Endothelial cell of umbilical vein (primary cell): Measurements from ENCODE around the gene IFNG-AS1. TPM values are rescaled to one million over a fixed set of nuclear protein-coding genes. Genes with fewer than 3 reads are reported as not detected.

Source experiments
- BruUV-seq: library from RNA; stranded (reverse); fragments of 400-500 nt; replicated peaks from 2 replicates; lab custom pipeline; 2021; lab: Mats Ljungman, UMichigan
- CTCF ChIA-PET: fragments of 300-600, 350-600 bp; sonication (Branson Sonifier 250); formaldehyde crosslinking; loops from one replicate; lab custom pipeline; 2021; ENCODE audit warnings: antibody characterized with exemption, inconsistent platforms; lab: Charles Lee
- POLR2A ChIA-PET: fragments of 300-600, 350-600 bp; sonication (Branson Sonifier 250); formaldehyde crosslinking; loops from one replicate; lab custom pipeline; 2021; ENCODE audit warnings: antibody characterized with exemption, inconsistent platforms; lab: Charles Lee
- DNase-seq: peaks from one replicate; pipeline ENCODE4 v3.0.0-alpha.2; 2011; ENCODE audit warnings: low read depth, low spot score
- FAIRE-seq: peaks from 2 replicates; lab custom pipeline; 2011; peaks lifted over from hg19 to GRCh38; lab: Jason Lieb, UNC
- H2AFZ ChIP-seq: 2 replicates; pipeline ENCODE4 v1.6.0; 2012; ENCODE audit warnings: low read depth, low read length, control low read depth, inconsistent platforms
- H3K27ac ChIP-seq: 2 replicates; pipeline ENCODE4 v1.5.1; 2011; ENCODE audit warnings: low read depth, mild to moderate bottlenecking, control low read depth, low read length, moderate library complexity; ENCODE audit not compliant: insufficient read depth
- H3K27me3 ChIP-seq, 2 experiments: 2 replicates each; pipeline versions ENCODE4 v1.6.0 to v1.6.1; 2011; ENCODE audit warnings: low read length in 2 of 2, mixed read lengths in 1 of 2; ENCODE audit not compliant: control insufficient read depth in 2 of 2, insufficient read depth in 2 of 2
- H3K36me3 ChIP-seq, 2 experiments: 2 replicates in 1 of 2; 3 replicates in 1 of 2; pipeline ENCODE4 v1.5.1; 2011; ENCODE audit warnings: low read length in 2 of 2, mild to moderate bottlenecking in 1 of 2, moderate library complexity in 1 of 2; ENCODE audit not compliant: control insufficient read depth in 2 of 2, insufficient read depth in 2 of 2; ENCODE audit errors: extremely low read depth in 1 of 2
- H3K4me1 ChIP-seq: 3 replicates; pipeline ENCODE4 v1.5.1; 2011; ENCODE audit warnings: mild to moderate bottlenecking, low read length; ENCODE audit not compliant: control insufficient read depth, insufficient read depth; ENCODE audit errors: extremely low read depth
- H3K4me2 ChIP-seq: 2 replicates; pipeline ENCODE4 v1.6.1; 2011; ENCODE audit warnings: low read length, control low read depth, mixed read lengths; ENCODE audit not compliant: insufficient read depth
- H3K4me3 ChIP-seq, 3 experiments: fragments of 200-600 bp in 1 of 3; sonication (generic), shearing (Covaris generic) in 1 of 3; replicated peaks in 1 of 3; 2 replicates each; pipeline ENCODE4 v1.5.1; 2011 to 2016; ENCODE audit warnings: control low read depth in 3 of 3, low read length in 3 of 3, mild to moderate bottlenecking in 2 of 3, inconsistent platforms in 1 of 3, low read depth in 1 of 3, moderate library complexity in 1 of 3; ENCODE audit not compliant: insufficient read depth in 1 of 3
- H3K79me2 ChIP-seq: 2 replicates; pipeline ENCODE4 v1.6.0; 2012; ENCODE audit warnings: low read length, inconsistent platforms; ENCODE audit not compliant: control insufficient read depth, insufficient read depth
- H3K9ac ChIP-seq: replicated peaks from 2 replicates; pipeline ENCODE3; 2011; ENCODE audit warnings: low read length, control low read depth; ENCODE audit not compliant: insufficient read depth; ENCODE audit errors: extremely low read depth
- H3K9me1 ChIP-seq: replicated peaks from 3 replicates; pipeline ENCODE4 v1.6.0; 2011; ENCODE audit warnings: mild to moderate bottlenecking, low read length; ENCODE audit not compliant: control insufficient read depth, insufficient read depth; ENCODE audit errors: extremely low read depth
- H3K9me3 ChIP-seq: replicated peaks from 2 replicates; pipeline ENCODE4 v1.5.1; 2012; ENCODE audit warnings: low read length, inconsistent platforms; ENCODE audit not compliant: control insufficient read depth, insufficient read depth
- H4K20me1 ChIP-seq: replicated peaks from 2 replicates; pipeline ENCODE3; 2011; ENCODE audit warnings: mild to moderate bottlenecking, low read length; ENCODE audit not compliant: control insufficient read depth, insufficient read depth; ENCODE audit errors: extremely low read depth
- EZH2 ChIP-seq: IDR thresholded peaks from 2 replicates; pipeline ENCODE4 v1.6.1; 2012; ENCODE audit warnings: borderline replicate concordance, low read depth, mild to moderate bottlenecking, moderate library complexity, low read length, inconsistent platforms; ENCODE audit not compliant: severe bottlenecking
- FOS ChIP-seq: IDR thresholded peaks from 2 replicates; pipeline ENCODE4 v1.6.1; 2011; ENCODE audit warnings: mild to moderate bottlenecking, low read length, moderate library complexity, borderline replicate concordance; ENCODE audit not compliant: insufficient read depth
- GATA2 ChIP-seq: IDR thresholded peaks from 2 replicates; pipeline ENCODE4 v1.7.0; 2011; ENCODE audit warnings: low read depth, mild to moderate bottlenecking, moderate library complexity, mixed read lengths, low read length; ENCODE audit not compliant: insufficient read length, insufficient read depth
- JUN ChIP-seq: IDR thresholded peaks from 2 replicates; pipeline ENCODE4 v1.6.1; 2011; ENCODE audit warnings: borderline replicate concordance, low read depth; ENCODE audit not compliant: insufficient read length, insufficient read depth
- MAX ChIP-seq: IDR thresholded peaks from 2 replicates; pipeline ENCODE4 v1.6.1; 2011; ENCODE audit not compliant: insufficient read depth, insufficient read length
- MYC ChIP-seq: IDR thresholded peaks from one replicate; pipeline ENCODE4 v1.6.1; 2011; ENCODE audit warnings: mild to moderate bottlenecking, low read depth, low read length
- POLR2A ChIP-seq: IDR thresholded peaks from 2 replicates; pipeline ENCODE4 v1.6.1; 2012; ENCODE audit warnings: low read depth, mild to moderate bottlenecking, control low read depth, low read length
- POLR2AphosphoS5 ChIP-seq: IDR thresholded peaks from 2 replicates; pipeline ENCODE4 v1.6.1; 2012; ENCODE audit warnings: low read depth, mild to moderate bottlenecking, control low read depth, low read length, moderate library complexity; ENCODE audit not compliant: insufficient read depth
- dilution Hi-C: fragments of 300-500 bp; cut with MboI; formaldehyde crosslinking; loops from one replicate; pipeline ENCODE4 v1.15.0; 2019; ENCODE audit warnings: low sequenced_read_pairs; ENCODE audit not compliant: extremely low pct_ligation_motif_present
- intact Hi-C: fragments of 100-400 bp; cut with micrococcal nuclease; formaldehyde crosslinking; loops from one replicate; pipeline ENCODE4 v1.10.0; 2022
- polyA plus RNA-seq, 4 experiments: library from polyadenylated mRNA; depleted of rRNA in 3 of 4; stranded (reverse) in 3 of 4; unstranded in 1 of 4; fragments of >200 nt; gene quantifications; 2 replicates each; pipeline versions ENCODE4 v1.2.1 to v1.2.3, GENCODE V29; 2011 to 2012; ENCODE audit warnings: missing spikeins in 1 of 4
- total RNA-seq: library from RNA; stranded (reverse); gene quantifications from 2 replicates; pipeline ENCODE4 v1.2.3, GENCODE V29; 2021
- TF ChIP-seq, protein P1 (sequence below), 2 donors: IDR thresholded peaks; 1 replicate in 1 of 2; 2 replicates in 1 of 2; pipeline ENCODE4 v1.5.1; 2011; ENCODE audit warnings: low read length in 2 of 2, mild to moderate bottlenecking in 2 of 2, moderate library complexity in 2 of 2, control low read depth in 1 of 2, inconsistent platforms in 1 of 2, low read depth in 1 of 2; ENCODE audit not compliant: insufficient read depth in 1 of 2; ENCODE audit errors: extremely low read depth in 1 of 2

The IFNG-AS1 gene
- total and polyA plus RNA-seq, 2 donors (not counting 3 experiments of a cell fraction or from before 2014, with no cell fraction given), result not detected

GRCh38 chr12:67986632-67987031, 2.6 kb upstream of the IFNG-AS1 start:
- BruUV-seq, result no TSS peak
- no peak for TF ChIP-seq FOS
- H4K20me1 ChIP-seq, result no peaks in the 10 kb centered on the region
- no peaks in the 10 kb centered on the region for H3K27me3 ChIP-seq
- no peaks in the 10 kb centered on the region for H3K36me3 ChIP-seq
- H3K79me2 ChIP-seq, result no peaks in the 10 kb centered on the region
- H3K27ac ChIP-seq, result no peak overlapping the region
- FAIRE-seq, result no peak
- H3K9me3 ChIP-seq, result no peaks in the 10 kb centered on the region
- H3K9me1 ChIP-seq, result no peaks in the 10 kb centered on the region
- intact Hi-C loops (no loop called here), dilution Hi-C loops (no loop called here)
- H3K4me1 ChIP-seq, result no peaks in the 10 kb centered on the region
- H3K4me3 ChIP-seq, result no peak overlapping the region
- H2AFZ ChIP-seq, result no peak overlapping the region
- ChIA-PET POLR2A (no interaction called here), CTCF (no interaction called here)
- DNase-seq, result no peak
- H3K9ac ChIP-seq, result no peak overlapping the region
- no peak overlapping the region for H3K4me2 ChIP-seq

DNA sequence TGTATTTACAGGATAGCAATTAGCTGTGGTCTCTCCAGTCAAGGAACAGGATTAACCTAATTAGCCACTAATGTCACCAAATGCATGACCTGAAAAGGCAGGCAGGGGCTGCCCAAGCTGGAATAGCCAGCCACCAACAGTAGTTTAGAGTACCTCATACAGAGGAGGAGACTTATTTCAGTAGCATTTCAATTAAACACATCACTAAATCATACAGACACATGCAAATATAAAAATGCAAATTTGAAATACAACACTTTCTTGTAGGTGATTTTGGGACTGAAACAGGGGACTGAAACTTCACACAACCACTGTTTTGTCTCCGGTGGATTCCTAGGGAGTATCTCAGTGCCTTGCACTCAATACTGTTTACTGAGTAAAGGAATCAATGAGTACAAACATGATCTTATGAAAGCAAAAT, 636 bp upstream of the IFNG-AS1 start:
- no peaks in the 10 kb centered on the region for H3K79me2 ChIP-seq
- H3K9me3 ChIP-seq, result no peaks in the 10 kb centered on the region
- H3K36me3 ChIP-seq, result no peaks in the 10 kb centered on the region
- no peak for FAIRE-seq
- no peaks in the 10 kb centered on the region for H3K27me3 ChIP-seq
- no TSS peak for BruUV-seq
- TF ChIP-seq POLR2AphosphoS5 (no peak), POLR2A (no peak), MAX (no peak), MYC (no peak), EZH2 (no peak), GATA2 (no peak), JUN (no peak), FOS (no peak)
- TF ChIP-seq, protein P1, sequence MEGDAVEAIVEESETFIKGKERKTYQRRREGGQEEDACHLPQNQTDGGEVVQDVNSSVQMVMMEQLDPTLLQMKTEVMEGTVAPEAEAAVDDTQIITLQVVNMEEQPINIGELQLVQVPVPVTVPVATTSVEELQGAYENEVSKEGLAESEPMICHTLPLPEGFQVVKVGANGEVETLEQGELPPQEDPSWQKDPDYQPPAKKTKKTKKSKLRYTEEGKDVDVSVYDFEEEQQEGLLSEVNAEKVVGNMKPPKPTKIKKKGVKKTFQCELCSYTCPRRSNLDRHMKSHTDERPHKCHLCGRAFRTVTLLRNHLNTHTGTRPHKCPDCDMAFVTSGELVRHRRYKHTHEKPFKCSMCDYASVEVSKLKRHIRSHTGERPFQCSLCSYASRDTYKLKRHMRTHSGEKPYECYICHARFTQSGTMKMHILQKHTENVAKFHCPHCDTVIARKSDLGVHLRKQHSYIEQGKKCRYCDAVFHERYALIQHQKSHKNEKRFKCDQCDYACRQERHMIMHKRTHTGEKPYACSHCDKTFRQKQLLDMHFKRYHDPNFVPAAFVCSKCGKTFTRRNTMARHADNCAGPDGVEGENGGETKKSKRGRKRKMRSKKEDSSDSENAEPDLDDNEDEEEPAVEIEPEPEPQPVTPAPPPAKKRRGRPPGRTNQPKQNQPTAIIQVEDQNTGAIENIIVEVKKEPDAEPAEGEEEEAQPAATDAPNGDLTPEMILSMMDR (IDR thresholded peaks at IDR 0.05; ENCODE audit: extremely low read depth in 1 of 2, insufficient read depth in 1 of 2, low read depth in 1 of 2, low read length in 2 of 2), result no peak
- no peaks in the 10 kb centered on the region for H4K20me1 ChIP-seq
- ChIA-PET CTCF (no interaction called here), POLR2A (no interaction called here)
- dilution Hi-C loops, result no loop called here
- no peaks in the 10 kb centered on the region for H3K4me1 ChIP-seq
- no peak for DNase-seq
- no peak overlapping the region for H3K4me3 ChIP-seq
- intact Hi-C loops, result no loop called here
- H2AFZ ChIP-seq, result no peak overlapping the region
- H3K4me2 ChIP-seq, result no peak overlapping the region
- no peaks in the 10 kb centered on the region for H3K9me1 ChIP-seq
- no peak overlapping the region for H3K9ac ChIP-seq
- H3K27ac ChIP-seq, result no peak overlapping the region
